ENCODE results near the gene RSAD1.
A peak's percentile ranks its signal among the peaks of the same experiment; 100 is the strongest.

RSAD1 gene

GRCh38 chr17:50478391-50479381 is at the start of gene RSAD1:
Gene RSAD1 (plus strand): TSS chr17:50478860. CDS start chr17:50478885, 25 bp downstream.
- peak within 1 kb of the TSS; percentile 9 for H3K9ac ChIP-seq
- H3K9me3 ChIP-seq (ENCODE audit: control insufficient read depth, low read length): no peaks in the 10 kb centered on the region
- H3K4me2 ChIP-seq (ENCODE audit: low read length): peak within 1 kb of the TSS; percentile 74
- no peaks in the 10 kb centered on the region for H3K79me2 ChIP-seq
- no peaks in the 10 kb centered on the region for H3K36me3 ChIP-seq (ENCODE audit: control insufficient read depth, insufficient read depth, low read length)
- no peaks in the 10 kb centered on the region for H3K27me3 ChIP-seq (ENCODE audit: control insufficient read depth, insufficient read depth, low read length)
- peak within 1 kb of the TSS; percentile 83 for H3K27ac ChIP-seq
- peak within 1 kb of the TSS; percentile 87 for H2AFZ ChIP-seq
- H3K4me1 ChIP-seq: peaks cover 13% of the 10 kb centered on the region
- peak; percentile 94 for TF ChIP-seq CTCF (IDR thresholded peaks at IDR 0.05)
- peak within 1 kb of the TSS; percentile 62 for H3K4me3 ChIP-seq (ENCODE audit: low read depth, low read length)

GRCh38 chr17:50429793-50430192 is 48.9 kb upstream of the RSAD1 start:
- H3K79me2 ChIP-seq: peaks cover 21% of the 10 kb centered on the region
- H3K36me3 ChIP-seq (ENCODE audit: control insufficient read depth, insufficient read depth, low read length): no peaks in the 10 kb centered on the region
- H3K9me3 ChIP-seq (ENCODE audit: control insufficient read depth, low read length): no peaks in the 10 kb centered on the region
- no peak overlapping the region for H3K4me2 ChIP-seq (ENCODE audit: low read length)
- no peak overlapping the region for H3K27ac ChIP-seq
- peaks cover 22% of the 10 kb centered on the region for H3K4me1 ChIP-seq
- H3K9ac ChIP-seq: no peak overlapping the region
- TF ChIP-seq CTCF (IDR thresholded peaks at IDR 0.05): no peak
- H3K4me3 ChIP-seq (ENCODE audit: low read depth, low read length): no peak overlapping the region
- no peak overlapping the region for H2AFZ ChIP-seq
- H3K27me3 ChIP-seq (ENCODE audit: control insufficient read depth, insufficient read depth, low read length): no peaks in the 10 kb centered on the region

GRCh38 chr17:50430821-50431618 is 47.6 kb upstream of the RSAD1 start:
- Histone ChIP-seq H2AFZ (no peak overlapping the region), H3K9me3 (ENCODE audit: control insufficient read depth, low read length) (no peaks in the 10 kb centered on the region), H3K27ac (no peak overlapping the region), H3K4me2 (ENCODE audit: low read length) (no peak overlapping the region), H3K79me2 (peaks cover 25% of the 10 kb centered on the region), H3K4me1 (peaks cover 16% of the 10 kb centered on the region), H3K9ac (no peak overlapping the region), H3K36me3 (ENCODE audit: control insufficient read depth, insufficient read depth, low read length) (no peaks in the 10 kb centered on the region), H3K27me3 (ENCODE audit: control insufficient read depth, insufficient read depth, low read length) (no peaks in the 10 kb centered on the region), H3K4me3 (ENCODE audit: low read depth, low read length) (no peak overlapping the region)
- no peak for TF ChIP-seq CTCF (IDR thresholded peaks at IDR 0.05)

- Histone ChIP-seq H3K4me2 (ENCODE audit: low read length) (no peak overlapping the region), H3K36me3 (ENCODE audit: control insufficient read depth, insufficient read depth, low read length) (no peaks in the 10 kb centered on the region), H3K9ac (no peak overlapping the region), H3K4me3 (ENCODE audit: low read depth, low read length) (no peak overlapping the region), H3K9me3 (ENCODE audit: control insufficient read depth, low read length) (no peaks in the 10 kb centered on the region), H3K4me1 (peaks cover 8% of the 10 kb centered on the region), H3K27ac (peak overlapping the region; percentile 27), H3K79me2 (peaks cover 27% of the 10 kb centered on the region), H2AFZ (no peak overlapping the region), H3K27me3 (ENCODE audit: control insufficient read depth, insufficient read depth, low read length) (no peaks in the 10 kb centered on the region)
- no peak for TF ChIP-seq CTCF (IDR thresholded peaks at IDR 0.05)
Observed at GRCh38 chr17:50432125-50432762, 46.4 kb upstream of the RSAD1 start.

Measured in parathyroid adenoma (tissue), 2 donors.